HAP-1 (cell line): ENCODE data around the gene NR5A2.

Source experiments
- DNase-seq, 2 experiments: peaks; one replicate each; pipeline ENCODE4 v3.0.0-alpha.2; 2016 to 2020; ENCODE audit warnings: low spot score in 2 of 2
- H3K27me3 ChIP-seq: fragments of 250-450 bp; sonication (Bioruptor Pico); 2 replicates; pipeline ENCODE4 v1.5.1; 2020; ENCODE audit warnings: low read depth, mild to moderate bottlenecking, moderate library complexity
- H3K36me3 ChIP-seq: fragments of 250-450 bp; sonication (Bioruptor Pico); replicated peaks from 2 replicates; pipeline ENCODE4 v1.5.1; 2020; ENCODE audit warnings: mild to moderate bottlenecking
- H3K4me1 ChIP-seq: fragments of 250-450 bp; sonication (Bioruptor Pico); 2 replicates; pipeline ENCODE4 v1.5.1; 2020; ENCODE audit warnings: mild to moderate bottlenecking
- H3K4me3 ChIP-seq: fragments of 250-450 bp; sonication (Bioruptor Pico); 2 replicates; pipeline ENCODE4 v1.5.1; 2020; ENCODE audit warnings: mild to moderate bottlenecking, moderate library complexity
- H3K9me3 ChIP-seq: fragments of 250-450 bp; sonication (Bioruptor Pico); 2 replicates; pipeline ENCODE4 v1.5.1; 2020; ENCODE audit warnings: mild to moderate bottlenecking, moderate library complexity
- in situ Hi-C: fragments of 300-500 bp; cut with MboI; formaldehyde crosslinking; loops from 3 replicates; pipeline ENCODE4 v1.14.3; 2020; ENCODE audit warnings: low sequenced_read_pairs, inconsistent platforms, mixed read lengths

Gene NR5A2

DNA sequence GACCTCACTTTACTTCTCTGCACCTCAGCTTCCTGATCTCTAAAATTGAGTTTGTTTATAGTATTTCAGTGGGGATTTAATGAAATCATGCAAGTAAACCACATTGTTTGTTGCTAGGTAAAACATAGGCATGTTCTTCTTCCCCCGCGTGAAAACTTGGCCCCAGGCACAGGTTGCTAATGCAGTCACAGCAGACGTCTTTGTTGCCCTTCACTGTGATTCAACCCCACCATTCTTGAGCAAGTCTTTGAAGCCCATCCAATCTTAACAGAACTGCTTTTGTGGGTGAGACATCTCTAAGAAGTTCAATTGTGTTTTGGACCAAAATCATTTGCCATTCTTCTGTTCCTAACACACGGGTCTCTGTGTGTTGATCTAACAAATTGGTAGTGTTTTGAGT lies 196.8 kb downstream of the NR5A2 start:
- Histone ChIP-seq H3K4me1 (no peaks in the 10 kb centered on the region), H3K27me3 (no peaks in the 10 kb centered on the region), H3K4me3 (no peak overlapping the region), H3K36me3 (no peaks in the 10 kb centered on the region), H3K9me3 (no peaks in the 10 kb centered on the region)
- in situ Hi-C loops, result no loop called here
- DNase-seq, result no peak

DNA sequence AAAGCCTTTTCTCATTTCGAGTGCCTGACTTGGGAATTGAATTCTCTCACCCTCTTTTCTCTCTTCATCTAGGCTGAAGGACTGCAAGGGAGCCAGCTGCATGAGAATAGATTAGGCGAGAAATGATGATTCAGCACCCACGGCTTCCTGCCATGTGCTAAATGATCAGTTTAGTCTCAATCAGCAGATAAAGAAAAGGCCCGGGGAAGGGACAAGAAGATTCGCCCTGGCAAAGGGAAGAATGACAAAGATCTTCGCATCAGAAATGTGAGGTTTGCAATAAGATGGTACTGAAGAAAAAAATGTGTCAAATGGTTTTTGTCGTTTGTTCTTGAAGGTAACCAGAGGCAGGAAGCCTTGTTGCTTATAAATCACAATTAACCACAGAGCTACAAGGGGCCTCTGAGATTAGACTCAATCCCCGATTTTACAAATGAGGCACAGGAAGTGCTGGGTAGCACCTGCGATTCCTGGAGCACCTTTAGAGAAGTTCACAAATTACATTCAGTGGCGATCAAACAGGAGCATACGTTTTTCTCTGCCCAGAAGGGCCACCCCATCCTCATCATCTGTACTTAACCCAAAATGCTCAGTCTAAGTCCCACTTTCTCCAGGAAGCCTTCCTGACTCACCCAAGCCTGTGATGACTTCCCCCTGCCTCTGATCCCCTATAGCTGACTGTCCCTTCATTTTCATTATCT lies 198.9 kb downstream of the NR5A2 start:
- Histone ChIP-seq H3K9me3 (no peaks in the 10 kb centered on the region), H3K4me3 (no peak overlapping the region)
- no peak for DNase-seq

DNA sequence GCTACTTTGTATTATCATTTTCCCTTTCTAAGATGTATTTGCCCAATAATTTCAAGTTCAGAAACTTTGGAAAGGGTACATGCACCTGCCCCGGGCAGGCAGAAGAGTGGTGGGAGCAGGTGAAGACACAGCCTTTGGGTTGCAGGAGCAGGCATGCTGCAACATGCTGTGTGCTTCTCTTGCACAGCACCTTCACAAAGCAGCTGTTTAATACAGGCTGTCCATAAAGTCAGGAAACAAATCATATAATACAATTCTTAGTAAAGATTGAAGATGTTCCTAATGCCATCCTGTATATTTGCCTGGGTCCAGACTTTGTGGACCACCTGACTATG lies 199.4 kb downstream of the NR5A2 start:
- Histone ChIP-seq H3K9me3 (no peaks in the 10 kb centered on the region), H3K27me3 (no peaks in the 10 kb centered on the region), H3K4me3 (no peak overlapping the region), H3K4me1 (no peaks in the 10 kb centered on the region), H3K36me3 (no peaks in the 10 kb centered on the region)
- in situ Hi-C loops, result no loop called here
- DNase-seq, result no peak

More for the DNA sequence above, 198.9 kb downstream of the NR5A2 start:
- no peaks in the 10 kb centered on the region for H3K27me3 ChIP-seq
- H3K36me3 ChIP-seq, result no peaks in the 10 kb centered on the region
- H3K4me1 ChIP-seq, result no peaks in the 10 kb centered on the region
- in situ Hi-C loops, result no loop called here
